HEK293 (cell line): Measurements from ENCODE around the gene ITGB1BP1.
A peak's percentile ranks its signal among the peaks of the same experiment; 100 is the strongest.

ENCODE experiments used
- CTCF ChIA-PET: fragments of 350-600 bp; formaldehyde crosslinking; extraction: SDS; loops from one replicate; lab custom pipeline; 2021; ENCODE audit warnings: antibody characterized with exemption; lab: Yijun Ruan, JAX
- POLR2A ChIA-PET: fragments of 300-600 bp; formaldehyde crosslinking; extraction: SDS; loops from one replicate; lab custom pipeline; 2020; ENCODE audit warnings: antibody characterized with exemption, inconsistent platforms; lab: Yijun Ruan, JAX
- H3K27ac ChIP-seq: fragments of 200-500 bp; sonication (Bioruptor generic); 2 replicates; pipeline ENCODE4 v1.5.1; 2014; ENCODE audit warnings: low read depth, low read length, control low read depth, inconsistent platforms; ENCODE audit errors: extremely low read depth
- H3K36me3 ChIP-seq, 2 experiments: fragments of 200-500 bp in 1 of 2; sonication (Bioruptor generic) in 1 of 2; 1 replicate in 1 of 2; 2 replicates in 1 of 2; pipeline ENCODE4 v1.5.1; 2014 to 2017; ENCODE audit warnings: inconsistent platforms in 2 of 2, low read length in 2 of 2; ENCODE audit not compliant: control insufficient read depth in 2 of 2, insufficient read depth in 1 of 2
- H3K4me1 ChIP-seq: fragments of 200-500 bp; sonication (Bioruptor generic); 2 replicates; pipeline ENCODE4 v1.5.1; 2014; ENCODE audit warnings: mild to moderate bottlenecking, low read length, inconsistent platforms; ENCODE audit not compliant: control insufficient read depth, insufficient read depth
- H3K4me3 ChIP-seq: 2 replicates; pipeline ENCODE4 v1.5.1; 2011; ENCODE audit warnings: low read depth, mild to moderate bottlenecking, control low read depth, low read length, moderate library complexity
- H3K9me3 ChIP-seq: fragments of 200-500 bp; sonication (Bioruptor generic); 2 replicates; pipeline ENCODE4 v1.5.1; 2014; ENCODE audit warnings: low read depth, low read length, inconsistent platforms; ENCODE audit not compliant: control insufficient read depth, insufficient read depth
- BCL11A ChIP-seq: fragments of 450-650 bp; formaldehyde crosslinking; IDR thresholded peaks from 2 replicates; pipeline ENCODE4 v1.5.1; 2016; ENCODE audit warnings: low read depth, missing biosample characterization, missing genetic modification characterization
- GLI2 ChIP-seq: fragments of 450-650 bp; formaldehyde crosslinking; IDR thresholded peaks from 2 replicates; pipeline ENCODE4; 2017; ENCODE audit warnings: missing biosample characterization, missing genetic modification characterization, low read depth, borderline replicate concordance
- KLF7 ChIP-seq: fragments of 450-650 bp; formaldehyde crosslinking; IDR thresholded peaks from 2 replicates; pipeline ENCODE4 v1.5.1; 2016; ENCODE audit warnings: missing biosample characterization, missing genetic modification characterization, borderline replicate concordance
- SP3 ChIP-seq: fragments of 450-650 bp; formaldehyde crosslinking; IDR thresholded peaks from 2 replicates; pipeline ENCODE4 v1.5.1; 2016; ENCODE audit warnings: missing biosample characterization, missing genetic modification characterization
- ZBTB26 ChIP-seq: fragments of 450-650 bp; formaldehyde crosslinking; optimal IDR thresholded peaks from 2 replicates; pipeline ENCODE3; 2016; ENCODE audit warnings: missing biosample characterization, mild to moderate bottlenecking, missing genetic modification characterization
- ZFHX2 ChIP-seq: fragments of 450-650 bp; formaldehyde crosslinking; conservative IDR thresholded peaks from 2 replicates; pipeline ENCODE4 v1.5.1; 2016; ENCODE audit warnings: missing biosample characterization, missing genetic modification characterization
- ZIC2 ChIP-seq: fragments of 450-650 bp; formaldehyde crosslinking; IDR thresholded peaks from 2 replicates; pipeline ENCODE4 v1.5.1; 2016; ENCODE audit warnings: missing biosample characterization, missing genetic modification characterization
- ZNF133 ChIP-seq: fragments of 450-650 bp; formaldehyde crosslinking; IDR thresholded peaks from 2 replicates; pipeline ENCODE4 v1.5.1; 2016; ENCODE audit warnings: missing biosample characterization, missing genetic modification characterization
- ZNF221 ChIP-seq: fragments of 450-650 bp; formaldehyde crosslinking; IDR thresholded peaks from 2 replicates; pipeline ENCODE4 v1.5.1; 2017; ENCODE audit warnings: missing biosample characterization, missing genetic modification characterization, borderline replicate concordance
- ZNF24 ChIP-seq: fragments of 450-650 bp; formaldehyde crosslinking; IDR thresholded peaks from 2 replicates; pipeline ENCODE4 v1.5.1; 2016; ENCODE audit warnings: missing biosample characterization, missing genetic modification characterization
- ZNF26 ChIP-seq: fragments of 450-650 bp; formaldehyde crosslinking; IDR thresholded peaks from 2 replicates; pipeline ENCODE4 v1.5.1; 2016; ENCODE audit warnings: missing biosample characterization, missing genetic modification characterization
- ZNF423 ChIP-seq: fragments of 450-650 bp; formaldehyde crosslinking; IDR thresholded peaks from 2 replicates; pipeline ENCODE4 v1.5.1; 2016; ENCODE audit warnings: missing biosample characterization, missing genetic modification characterization
- ZNF48 ChIP-seq: fragments of 450-650 bp; formaldehyde crosslinking; IDR thresholded peaks from 2 replicates; pipeline ENCODE4 v1.5.1; 2016; ENCODE audit warnings: missing biosample characterization, missing genetic modification characterization
- ZNF513 ChIP-seq: fragments of 450-650 bp; IDR thresholded peaks from 2 replicates; pipeline ENCODE4 v1.5.1; 2018; ENCODE audit warnings: missing biosample characterization, missing genetic modification characterization
- ZNF530 ChIP-seq: fragments of 450-650 bp; formaldehyde crosslinking; IDR thresholded peaks from 2 replicates; pipeline ENCODE4 v1.5.1; 2016; ENCODE audit warnings: low read depth, missing biosample characterization, missing genetic modification characterization
- ZNF626 ChIP-seq: fragments of 450-650 bp; sonication (Bioruptor Pico); formaldehyde crosslinking; IDR thresholded peaks from 2 replicates; pipeline ENCODE4 v1.5.1; 2018; ENCODE audit warnings: missing biosample characterization, missing genetic modification characterization, inconsistent platforms
- ZNF645 ChIP-seq: fragments of 450-650 bp; formaldehyde crosslinking; IDR thresholded peaks from 2 replicates; pipeline ENCODE4; 2016; ENCODE audit warnings: missing biosample characterization, missing genetic modification characterization
- ZNF660 ChIP-seq: fragments of 450-650 bp; IDR thresholded peaks from 2 replicates; pipeline ENCODE4 v1.5.1; 2018; ENCODE audit warnings: missing biosample characterization, mild to moderate bottlenecking, missing genetic modification characterization
- ZNF747 ChIP-seq: fragments of 450-650 bp; formaldehyde crosslinking; IDR thresholded peaks from 2 replicates; pipeline ENCODE4 v1.5.1; 2016; ENCODE audit warnings: missing biosample characterization, missing genetic modification characterization
- ZNF785 ChIP-seq: fragments of 450-650 bp; formaldehyde crosslinking; IDR thresholded peaks from 2 replicates; pipeline ENCODE4 v1.5.1; 2016; ENCODE audit warnings: missing biosample characterization, missing genetic modification characterization
- ZNF830 ChIP-seq: fragments of 450-650 bp; IDR thresholded peaks from 2 replicates; pipeline ENCODE4 v1.5.0; 2018; ENCODE audit warnings: missing biosample characterization, missing genetic modification characterization, low read depth, mild to moderate bottlenecking, moderate library complexity

The ITGB1BP1 gene

GRCh38 chr2:9355716-9356115 is 67.6 kb downstream of the ITGB1BP1 start:
- ChIA-PET CTCF (interaction anchor here (0.6 kb wide), 1 partner anchor 22 kb away, joined by 3 read pairs; no protein-coding TSS in a partner anchor), POLR2A (interaction anchor here (0.9 kb wide), 1 partner anchor 9 kb away, joined by 4 read pairs; no protein-coding TSS in a partner anchor)
- no peak for TF ChIP-seq ZIC2 (tag by site-specific recombination)
- no peak for TF ChIP-seq ZNF24 (tag by site-specific recombination)
- TF ChIP-seq ZNF133 = no peak
- no peak for TF ChIP-seq ZNF423 (tag by site-specific recombination)
- no peak for TF ChIP-seq ZNF830 (tag by site-specific recombination)
- TF ChIP-seq SP3 (tag by site-specific recombination) = no peak
- TF ChIP-seq ZNF747 (tag by site-specific recombination) = no peak
- no peak for TF ChIP-seq BCL11A
- no peak for TF ChIP-seq ZNF530
- TF ChIP-seq ZNF626 = no peak
- TF ChIP-seq GLI2 = no peak
- TF ChIP-seq ZBTB26 (tag by site-specific recombination) = no peak
- TF ChIP-seq ZNF221 = no peak
- Histone ChIP-seq H3K27ac (no peak overlapping the region), H3K9me3 (no peaks in the 10 kb centered on the region), H3K4me1 (no peaks in the 10 kb centered on the region), H3K4me3 (no peak overlapping the region), H3K36me3 (peaks cover 4 to 63% of the 10 kb centered on the region in 2 experiments; a peak in 2 of 3 replicates)

GRCh38 chr2:9355270-9355669 is 68.1 kb downstream of the ITGB1BP1 start:
- no peak for TF ChIP-seq ZNF645 (tag by site-specific recombination)
- 0 out of 2 replicates have a peak, but pooled peaks have one; percentile 12 for TF ChIP-seq ZFHX2 (tag by site-specific recombination)
- no peak for TF ChIP-seq ZNF26 (tag by site-specific recombination)
- no peak for TF ChIP-seq ZNF513 (tag by site-specific recombination)
- TF ChIP-seq ZNF830 (tag by site-specific recombination) = no peak
- TF ChIP-seq ZNF785 = no peak
- no peak for TF ChIP-seq KLF7 (tag by site-specific recombination)
- no peak for TF ChIP-seq ZNF660 (tag by site-specific recombination)
- no peak for TF ChIP-seq ZNF48 (tag by site-specific recombination)
- Histone ChIP-seq H3K36me3 (peaks cover 4 to 65% of the 10 kb centered on the region in 2 experiments; a peak in 2 of 3 replicates), H3K9me3 (no peaks in the 10 kb centered on the region), H3K4me3 (no peak overlapping the region), H3K27ac (no peak overlapping the region), H3K4me1 (no peaks in the 10 kb centered on the region)
- ChIA-PET POLR2A (interaction anchor here (0.9 kb wide), 1 partner anchor 10 kb away, joined by 4 read pairs; no protein-coding TSS in a partner anchor), CTCF (interaction anchor here (0.6 kb wide), 1 partner anchor 22 kb away, joined by 3 read pairs; no protein-coding TSS in a partner anchor)
